Measurements from ENCODE around the gene ARHGAP19.
"Not testable (repeated sequence)": the region's sequence is repeated elsewhere in the genome, so short reads cannot be mapped to it uniquely, and the experiment has no call there.

Gene ARHGAP19

GRCh38 chr10:97297556-97298222 lies 5.3 kb upstream of the ARHGAP19 start:
- H3K4me3 ChIP-seq = no peak overlapping the region
- no peak overlapping the region for H3K27ac ChIP-seq
- no peak for TF ChIP-seq CTCF (IDR thresholded peaks at IDR 0.05)
- no peak for DNase-seq (ENCODE audit: low spot score)

- no peak for DNase-seq (ENCODE audit: low spot score)
- Histone ChIP-seq H3K4me3 (no peak overlapping the region), H3K27ac (no peak overlapping the region)
- TF ChIP-seq CTCF (IDR thresholded peaks at IDR 0.05) = no peak
These were observed 393 bp upstream of the ARHGAP19 start for GRCh38 chr10:97292862-97293198.

- DNase-seq (ENCODE audit: low spot score) = no peak
- TF ChIP-seq CTCF (IDR thresholded peaks at IDR 0.05) = no peak
- Histone ChIP-seq H3K27ac (peak overlapping the region; percentile 86 to 96), H3K4me3 (peak overlapping the region; percentile 87)
These were observed 910 bp downstream of the ARHGAP19 start for GRCh38 chr10:97291357-97292096.

- H3K4me3 ChIP-seq; H3K27ac ChIP-seq; DNase-seq (ENCODE audit: low spot score): not testable (repeated sequence)
These were observed 1.7 kb downstream of the ARHGAP19 start for GRCh38 chr10:97290576-97291356.

GRCh38 chr10:97290076-97290475 lies 2.4 kb downstream of the ARHGAP19 start:
- H3K27ac ChIP-seq; H3K4me3 ChIP-seq; DNase-seq (ENCODE audit: low spot score): not testable (repeated sequence)

- no peak for DNase-seq (ENCODE audit: low spot score)
- Histone ChIP-seq H3K4me3 (no peak overlapping the region), H3K27ac (no peak overlapping the region)
- TF ChIP-seq CTCF (IDR thresholded peaks at IDR 0.05) = no peak
These were observed 11.7 kb downstream of the ARHGAP19 start for GRCh38 chr10:97280783-97281182.

- H3K4me3 ChIP-seq = no peak overlapping the region
- peak overlapping the region in 1 of 2 donors; percentile 66 for H3K27ac ChIP-seq
- DNase-seq (ENCODE audit: low spot score) = no peak
- TF ChIP-seq CTCF (IDR thresholded peaks at IDR 0.05) = no peak
These were observed 13.2 kb downstream of the ARHGAP19 start for GRCh38 chr10:97279121-97279815.

Data from coronary artery (tissue), 2 donors.